ENCODE data around the gene ERCC2.

The ERCC2 gene

DNA sequence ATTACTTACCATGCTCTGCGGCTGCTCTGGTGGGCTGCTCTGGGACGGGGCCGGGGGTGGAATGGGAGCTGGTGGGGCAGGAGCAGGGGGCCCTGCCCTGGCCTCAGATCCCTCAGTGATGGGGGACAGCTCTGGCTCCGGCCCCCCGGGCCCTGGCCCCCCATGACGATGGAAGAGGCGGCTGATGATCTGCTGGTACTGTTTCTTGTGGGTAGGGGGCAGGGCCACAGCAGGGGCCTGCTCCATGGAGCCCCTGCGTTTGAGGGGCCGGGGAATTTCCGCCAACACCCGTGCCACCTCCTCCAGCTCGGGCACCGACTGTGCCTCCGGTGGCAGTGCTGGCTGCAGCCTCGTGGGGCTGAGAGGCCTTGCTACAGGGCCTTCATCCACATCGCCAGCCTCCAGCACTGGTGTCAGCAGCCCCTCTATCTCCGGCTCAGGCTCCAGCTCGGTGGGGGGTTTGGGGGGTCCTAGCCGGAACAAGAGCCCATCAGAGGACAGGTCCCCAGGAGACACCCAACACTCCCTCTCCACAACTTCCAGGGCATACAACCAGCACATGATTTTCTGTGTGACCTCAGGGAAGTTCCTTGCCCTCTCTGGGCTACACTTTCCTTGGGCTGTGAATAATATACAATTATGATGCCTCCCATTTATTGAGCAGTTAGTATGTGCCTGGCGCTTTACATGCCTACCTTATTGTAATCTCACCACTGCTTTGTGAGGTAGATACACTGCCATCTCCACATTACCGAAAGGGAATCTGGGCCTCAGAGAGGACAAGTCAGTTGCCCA lies 21.7 kb upstream of the ERCC2 start:
- no peak for DNase-seq (ENCODE audit: extremely low spot score)
- ChIA-PET POLR2A (interaction anchor here (2.2 kb wide), 1 partner anchor 12 kb away, joined by 7 read pairs; the partner anchor contains the start of gene PPP1R13L), CTCF (no interaction called here)
- no peak for TF ChIP-seq SUZ12 (IDR thresholded peaks at IDR 0.05)
- no peak for TF ChIP-seq LEF1 (IDR thresholded peaks at IDR 0.05; ENCODE audit: borderline replicate concordance)
- no peak for TF ChIP-seq ZNF384 (IDR thresholded peaks at IDR 0.05)
- TF ChIP-seq, protein P1, sequence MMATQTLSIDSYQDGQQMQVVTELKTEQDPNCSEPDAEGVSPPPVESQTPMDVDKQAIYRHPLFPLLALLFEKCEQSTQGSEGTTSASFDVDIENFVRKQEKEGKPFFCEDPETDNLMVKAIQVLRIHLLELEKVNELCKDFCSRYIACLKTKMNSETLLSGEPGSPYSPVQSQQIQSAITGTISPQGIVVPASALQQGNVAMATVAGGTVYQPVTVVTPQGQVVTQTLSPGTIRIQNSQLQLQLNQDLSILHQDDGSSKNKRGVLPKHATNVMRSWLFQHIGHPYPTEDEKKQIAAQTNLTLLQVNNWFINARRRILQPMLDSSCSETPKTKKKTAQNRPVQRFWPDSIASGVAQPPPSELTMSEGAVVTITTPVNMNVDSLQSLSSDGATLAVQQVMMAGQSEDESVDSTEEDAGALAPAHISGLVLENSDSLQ (IDR thresholded peaks at IDR 0.05), result no peak
- no peak for TF ChIP-seq SP1 (IDR thresholded peaks at IDR 0.05)
- no peak for TF ChIP-seq NFRKB (IDR thresholded peaks at IDR 0.05)
- no peak for TF ChIP-seq FOXK2 (IDR thresholded peaks at IDR 0.05)
- no peak for TF ChIP-seq HDGF (IDR thresholded peaks at IDR 0.05; ENCODE audit: borderline replicate concordance)
- TF ChIP-seq TARDBP (IDR thresholded peaks at IDR 0.05), result no peak
- no peak for TF ChIP-seq CTBP1 (IDR thresholded peaks at IDR 0.05; ENCODE audit: borderline replicate concordance)
- no peak for TF ChIP-seq FOXM1 (IDR thresholded peaks at IDR 0.05; ENCODE audit: borderline replicate concordance)
- TF ChIP-seq ELF4 (IDR thresholded peaks at IDR 0.05), result no peak
- no peak for TF ChIP-seq BHLHE40 (IDR thresholded peaks at IDR 0.05; ENCODE audit: borderline replicate concordance)
- TF ChIP-seq L3MBTL2 (conservative IDR thresholded peaks at IDR 0.05), result no peak
- TF ChIP-seq FOXA1 (IDR thresholded peaks at IDR 0.05), result no peak
- TF ChIP-seq ARNT (IDR thresholded peaks at IDR 0.05), result no peak

DNA sequence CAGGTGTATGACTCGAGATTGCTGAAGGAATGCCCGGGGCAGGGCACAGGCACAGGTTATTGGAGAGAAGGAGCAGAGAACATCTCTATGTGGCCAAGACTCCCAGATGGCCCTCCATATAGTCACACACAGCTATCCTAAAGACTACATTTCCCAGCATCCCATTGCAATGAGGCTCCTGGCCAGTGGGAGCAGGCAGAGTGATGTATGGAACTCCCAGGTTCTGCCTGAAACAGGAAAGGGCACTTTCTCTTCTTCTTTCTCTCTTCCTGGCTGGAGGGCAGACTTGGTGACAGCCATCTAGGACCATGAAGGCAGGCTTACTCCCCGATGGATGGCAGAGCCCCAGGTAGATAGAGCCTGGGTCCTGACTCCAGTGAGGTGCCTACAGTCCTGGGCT lies 21.0 kb upstream of the ERCC2 start:
- peak; percentile 58 for DNase-seq (ENCODE audit: extremely low spot score)
- POLR2A ChIA-PET, result interaction anchor here (2.2 kb wide), 1 partner anchor 13 kb away, joined by 7 read pairs; the partner anchor contains the start of gene PPP1R13L

DNA sequence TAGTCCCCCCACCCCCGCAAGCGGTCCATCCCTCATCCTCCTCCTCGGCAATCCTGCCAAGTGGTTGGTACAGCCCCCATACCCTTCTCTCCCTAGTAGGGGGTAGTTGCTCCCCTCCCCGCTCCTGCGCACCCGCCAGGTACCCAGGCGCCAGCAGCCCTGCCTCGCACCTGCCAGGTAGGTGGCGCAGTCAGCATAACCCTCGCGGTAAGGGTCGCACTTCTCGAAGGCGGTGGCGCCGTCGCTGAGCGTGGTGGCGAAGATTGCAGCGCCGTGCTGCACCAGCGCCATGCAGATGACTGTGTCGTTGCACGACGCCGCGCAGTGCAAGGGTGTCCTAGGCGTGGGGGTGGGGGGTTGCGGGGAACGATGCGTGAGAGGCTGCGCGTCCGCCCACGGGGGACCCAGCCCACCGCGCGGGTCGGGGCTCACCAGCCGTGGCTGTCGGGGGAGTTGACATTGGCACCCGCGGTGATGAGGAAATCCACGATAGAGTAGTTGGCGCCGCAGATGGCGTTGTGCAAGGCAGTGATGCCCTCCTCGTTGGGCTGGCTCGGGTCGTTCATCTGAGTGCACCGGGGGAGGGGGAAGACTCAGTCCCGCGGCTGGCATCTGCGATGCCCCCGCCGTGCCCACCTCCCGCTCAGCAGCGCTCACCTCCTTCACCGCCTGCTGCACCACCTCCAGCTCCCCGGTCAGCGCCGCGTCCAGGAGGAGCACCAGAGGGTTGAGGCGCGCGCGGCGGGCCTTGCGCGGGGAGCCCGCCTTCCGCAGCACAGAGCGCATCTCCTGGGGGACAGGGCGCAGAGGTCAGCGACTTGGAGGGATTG lies 15.2 kb upstream of the ERCC2 start:
- DNase-seq (ENCODE audit: extremely low spot score), result no peak
- no peak for TF ChIP-seq ELF4 (IDR thresholded peaks at IDR 0.05)
- TF ChIP-seq NFRKB (IDR thresholded peaks at IDR 0.05), result no peak
- no peak for TF ChIP-seq CTBP1 (IDR thresholded peaks at IDR 0.05; ENCODE audit: borderline replicate concordance)
- TF ChIP-seq FOXK2 (IDR thresholded peaks at IDR 0.05), result no peak
- no peak for TF ChIP-seq SUZ12 (IDR thresholded peaks at IDR 0.05)
- no peak for TF ChIP-seq FOXA1 (IDR thresholded peaks at IDR 0.05)
- TF ChIP-seq L3MBTL2 (conservative IDR thresholded peaks at IDR 0.05), result no peak
- no peak for TF ChIP-seq HDGF (IDR thresholded peaks at IDR 0.05; ENCODE audit: borderline replicate concordance)
- no peak for TF ChIP-seq ARNT (IDR thresholded peaks at IDR 0.05)
- no peak for TF ChIP-seq TARDBP (IDR thresholded peaks at IDR 0.05)
- TF ChIP-seq LEF1 (IDR thresholded peaks at IDR 0.05; ENCODE audit: borderline replicate concordance), result no peak
- TF ChIP-seq, protein P1 (IDR thresholded peaks at IDR 0.05), result no peak
- no peak for TF ChIP-seq FOXM1 (IDR thresholded peaks at IDR 0.05; ENCODE audit: borderline replicate concordance)
- CTCF ChIA-PET, result no interaction called here
- POLR2A ChIA-PET, result no interaction called here

More for the DNA sequence above, 21.0 kb upstream of the ERCC2 start:
- CTCF ChIA-PET, result interaction anchor here (1.1 kb wide), 1 partner anchor 10 kb away, joined by 5 read pairs; no protein-coding TSS in a partner anchor
- TF ChIP-seq BHLHE40 (IDR thresholded peaks at IDR 0.05; ENCODE audit: borderline replicate concordance), result no peak
- TF ChIP-seq, protein P1 (IDR thresholded peaks at IDR 0.05), result no peak
- no peak for TF ChIP-seq SUZ12 (IDR thresholded peaks at IDR 0.05)
- TF ChIP-seq NFRKB (IDR thresholded peaks at IDR 0.05), result no peak
- TF ChIP-seq ARNT (IDR thresholded peaks at IDR 0.05), result no peak
- TF ChIP-seq TARDBP (IDR thresholded peaks at IDR 0.05), result no peak
- no peak for TF ChIP-seq LEF1 (IDR thresholded peaks at IDR 0.05; ENCODE audit: borderline replicate concordance)
- TF ChIP-seq FOXA1 (IDR thresholded peaks at IDR 0.05), result no peak
- no peak for TF ChIP-seq L3MBTL2 (conservative IDR thresholded peaks at IDR 0.05)
- no peak for TF ChIP-seq FOXK2 (IDR thresholded peaks at IDR 0.05)

DNA sequence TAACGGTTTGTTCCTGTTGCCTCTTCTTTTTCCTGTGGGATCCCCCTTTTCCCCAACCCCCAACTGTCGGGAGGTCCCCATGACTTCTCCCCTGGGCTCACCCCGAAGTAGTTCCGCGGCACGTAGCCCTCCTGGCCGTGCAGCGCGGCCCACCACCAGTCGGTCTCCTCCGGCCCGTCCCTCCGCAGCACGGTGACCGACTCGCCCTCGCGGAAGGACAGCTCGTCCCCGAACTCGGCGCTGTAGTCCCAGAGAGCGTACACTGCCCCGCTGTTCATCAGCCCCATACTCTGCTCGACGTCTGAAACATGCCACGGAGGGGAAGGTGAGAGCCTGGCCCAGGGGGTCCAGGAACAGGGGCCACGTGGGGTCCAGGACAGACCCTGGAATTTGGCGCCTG lies 12.1 kb upstream of the ERCC2 start:
- ChIA-PET CTCF (no interaction called here), POLR2A (interaction anchor here (0.8 kb wide), 1 partner anchor 22 kb away, joined by 3 read pairs; the partner anchor contains the start of gene PPP1R13L)
- no peak for TF ChIP-seq FOXM1 (IDR thresholded peaks at IDR 0.05; ENCODE audit: borderline replicate concordance)
- TF ChIP-seq ARNT (IDR thresholded peaks at IDR 0.05), result no peak
- TF ChIP-seq NFRKB (IDR thresholded peaks at IDR 0.05), result no peak
- no peak for TF ChIP-seq SUZ12 (IDR thresholded peaks at IDR 0.05)
- no peak for TF ChIP-seq BHLHE40 (IDR thresholded peaks at IDR 0.05; ENCODE audit: borderline replicate concordance)
- no peak for TF ChIP-seq ELF4 (IDR thresholded peaks at IDR 0.05)
- no peak for TF ChIP-seq CTBP1 (IDR thresholded peaks at IDR 0.05; ENCODE audit: borderline replicate concordance)
- TF ChIP-seq, protein P1 (IDR thresholded peaks at IDR 0.05), result no peak
- TF ChIP-seq FOXK2 (IDR thresholded peaks at IDR 0.05), result no peak
- no peak for TF ChIP-seq FOXA1 (IDR thresholded peaks at IDR 0.05)
- no peak for TF ChIP-seq SP1 (IDR thresholded peaks at IDR 0.05)
- TF ChIP-seq HDGF (IDR thresholded peaks at IDR 0.05; ENCODE audit: borderline replicate concordance), result no peak
- no peak for TF ChIP-seq TARDBP (IDR thresholded peaks at IDR 0.05)
- no peak for TF ChIP-seq LEF1 (IDR thresholded peaks at IDR 0.05; ENCODE audit: borderline replicate concordance)
- TF ChIP-seq ZNF384 (IDR thresholded peaks at IDR 0.05), result no peak
- no peak for TF ChIP-seq L3MBTL2 (conservative IDR thresholded peaks at IDR 0.05)
- no peak for DNase-seq (ENCODE audit: extremely low spot score)

Measured in HEK293T (cell line).